Stimulated activated CD8-positive, alpha-beta memory T cell treated with anti-CD3 and anti-CD28 coated beads, Interleukin-12 subunit alpha, Interleukin-12 subunit beta, amount 100 ng/mL, for 1 hour (primary cell): Measurements from ENCODE around the gene ANK3.

Experiments used
- DNase-seq: peaks from one replicate; pipeline ENCODE4 v3.0.0-alpha.2; 2020; ENCODE audit warnings: low read depth

Gene ANK3

GRCh38 chr10:59977486-59977885 lies 412.2 kb downstream of the ANK3 start:
- DNase-seq = no peak

- no peak for DNase-seq
These were observed 412.8 kb downstream of the ANK3 start for GRCh38 chr10:59976909-59977308.
